B cell (primary cell): ENCODE measurements around the gene TIAM1. TPM values are rescaled to one million over a fixed set of nuclear protein-coding genes. Genes with fewer than 3 reads are reported as not detected.

Source experiments
- ATAC-seq: fragments of 200-7000 bp; cut with Tn5 transposase; one replicate; pipeline ENCODE4 v1.10.0; 2021; ENCODE audit warnings: low read depth, mild to moderate bottlenecking, moderate number of reproducible peaks, moderate library complexity
- CTCF ChIA-PET: fragments of 350-600 bp; sonication (Branson Sonifier 250); formaldehyde crosslinking; loops from one replicate; lab custom pipeline; 2021; ENCODE audit warnings: antibody characterized with exemption, inconsistent platforms; lab: Charles Lee
- POLR2A ChIA-PET: fragments of 350-600 bp; sonication (Branson Sonifier 250); formaldehyde crosslinking; loops from one replicate; lab custom pipeline; 2021; ENCODE audit warnings: antibody characterized with exemption; lab: Charles Lee
- DNase-seq: peaks from one replicate; pipeline ENCODE4 v3.0.0; 2013
- H2AFZ ChIP-seq: 2 replicates; pipeline ENCODE4 v1.6.1; 2012; ENCODE audit warnings: mild to moderate bottlenecking, low read depth, low read length; ENCODE audit not compliant: insufficient read depth, poor library complexity, severe bottlenecking
- H3K27ac ChIP-seq, 2 donors: 1 replicate in 1 of 2; 2 replicates in 1 of 2; pipeline ENCODE4 v1.5.1; 2012 to 2013; ENCODE audit warnings: low read length in 2 of 2, mild to moderate bottlenecking in 2 of 2, moderate library complexity in 1 of 2
- H3K27me3 ChIP-seq, 4 experiments: fragments of 200-600 bp in 1 of 4; sonication (generic) in 1 of 4; replicated peaks in 1 of 4; 1 replicate in 2 of 4; 2 replicates in 2 of 4; pipeline versions ENCODE4 v1.6.1 to v1.7.0; 2013 to 2016; ENCODE audit warnings: low read length in 3 of 4, mild to moderate bottlenecking in 2 of 4, mixed read lengths in 1 of 4, moderate library complexity in 1 of 4; ENCODE audit not compliant: insufficient read depth in 4 of 4, control insufficient read depth in 3 of 4; ENCODE audit errors: control extremely low read depth in 1 of 4
- H3K36me3 ChIP-seq, 2 experiments: replicated peaks in 1 of 2; 1 replicate in 1 of 2; 2 replicates in 1 of 2; pipeline versions ENCODE4 v1.6.1 to v1.7.1; 2013; ENCODE audit warnings: low read length in 1 of 2; ENCODE audit not compliant: insufficient read depth in 2 of 2, control insufficient read depth in 1 of 2; ENCODE audit errors: control extremely low read depth in 1 of 2, extremely low read depth in 1 of 2
- H3K4me1 ChIP-seq, 2 donors: fragments of 200-600 bp in 1 of 2; sonication (generic) in 1 of 2; 1 replicate in 1 of 2; 2 replicates in 1 of 2; pipeline versions ENCODE4 v1.5.1 to v1.6.1; 2013 to 2017; ENCODE audit warnings: low read length in 2 of 2; ENCODE audit not compliant: control insufficient read depth in 2 of 2, insufficient read depth in 2 of 2
- H3K4me2 ChIP-seq: replicated peaks from 2 replicates; pipeline ENCODE3; 2012; ENCODE audit warnings: mild to moderate bottlenecking, low read depth, low read length; ENCODE audit not compliant: poor library complexity, severe bottlenecking
- H3K4me3 ChIP-seq, 5 experiments: fragments of 200-600 bp in 1 of 5; sonication (generic) in 1 of 5; 1 replicate in 3 of 5; 2 replicates in 2 of 5; pipeline versions ENCODE4 v1.5.1 to v1.7.0; 2011 to 2016; ENCODE audit warnings: low read length in 4 of 5, mild to moderate bottlenecking in 4 of 5, low read depth in 2 of 5, control low read depth in 1 of 5, moderate library complexity in 1 of 5; ENCODE audit not compliant: insufficient read depth in 1 of 5; ENCODE audit errors: control extremely low read depth in 1 of 5, extremely low read depth in 1 of 5
- H3K79me2 ChIP-seq: fragments of 200-600 bp; sonication (generic); one replicate; pipeline ENCODE4 v1.6.0; 2016; ENCODE audit warnings: low read length; ENCODE audit not compliant: control insufficient read depth, insufficient read depth
- H3K9ac ChIP-seq: fragments of 200-600 bp; sonication (generic); 2 replicates; pipeline ENCODE4 v1.6.1; 2017; ENCODE audit warnings: mild to moderate bottlenecking, low read length, moderate library complexity
- H3K9me3 ChIP-seq, 3 donors: one replicate each; pipeline versions ENCODE4 v1.6.1 to v1.7.1; 2013; ENCODE audit warnings: low read length in 2 of 3; ENCODE audit not compliant: control insufficient read depth in 2 of 3, insufficient read depth in 1 of 3; ENCODE audit errors: control extremely low read depth in 1 of 3
- H4K20me1 ChIP-seq: 2 replicates; pipeline ENCODE4 v1.6.0; 2012; ENCODE audit warnings: mild to moderate bottlenecking, low read length; ENCODE audit not compliant: insufficient read depth, control insufficient read depth, poor library complexity, severe bottlenecking
- H3K27ac Mint-ChIP-seq: one replicate; pipeline ENCODE4 v1.8.0; 2021; ENCODE audit warnings: mixed read lengths
- H3K27me3 Mint-ChIP-seq: one replicate; pipeline ENCODE4 v1.8.0; 2021; ENCODE audit warnings: mixed read lengths
- H3K4me1 Mint-ChIP-seq: one replicate; pipeline ENCODE4 v1.8.0; 2021; ENCODE audit warnings: mixed read lengths
- H3K4me3 Mint-ChIP-seq: one replicate; pipeline ENCODE4 v1.8.0; 2021; ENCODE audit warnings: mixed read lengths
- H3K9me3 Mint-ChIP-seq: one replicate; pipeline ENCODE4 v1.8.0; 2022; ENCODE audit warnings: mixed read lengths; ENCODE audit not compliant: insufficient read depth
- CTCF ChIP-seq: fragments of 200-600 bp; IDR thresholded peaks from one replicate; pipeline ENCODE4 v1.8.0; 2022; ENCODE audit warnings: antibody characterized with exemption, mild to moderate bottlenecking
- EZH2 ChIP-seq: IDR thresholded peaks from 2 replicates; pipeline ENCODE4 v1.6.1; 2012; ENCODE audit warnings: borderline replicate concordance, low read depth, mild to moderate bottlenecking, moderate library complexity, low read length; ENCODE audit not compliant: insufficient read depth, poor library complexity, severe bottlenecking
- WGBS: methylation state at CpG from one replicate; pipeline ENCODE4 v1.1.5; 2013; ENCODE audit warnings: missing lambda C conversion rate; ENCODE audit not compliant: insufficient coverage; 5-methylcytosine and 5-hydroxymethylcytosine counted together
- intact Hi-C: fragments of 100-400 bp; cut with micrococcal nuclease; formaldehyde crosslinking; loops from one replicate; pipeline ENCODE4 v1.10.0; 2022
- polyA plus RNA-seq: library from polyadenylated mRNA; depleted of rRNA; stranded (reverse); fragments of >200 nt; gene quantifications from 2 replicates; pipeline ENCODE4 v1.2.3, GENCODE V29; 2012
- total RNA-seq, 2 donors: library from RNA; stranded (reverse); fragments of 120-200 nt in 1 of 2; gene quantifications; 1 replicate in 1 of 2; 2 replicates in 1 of 2; pipeline versions ENCODE4 v1.2.3 to v1.2.4, GENCODE V29; 2013 to 2022

TIAM1 gene
- total and polyA plus RNA-seq, 2 donors (not counting 1 experiment from before 2014, with no cell fraction given): 0.51 to 1.0 TPM

- H3K9ac ChIP-seq: no peak overlapping the region
- no peaks in the 10 kb centered on the region for H3K9me3 ChIP-seq
- no peaks in the 10 kb centered on the region for H3K27me3 ChIP-seq
- no peaks in the 10 kb centered on the region for H3K9me3 Mint-ChIP-seq
- H4K20me1 ChIP-seq: no peaks in the 10 kb centered on the region
- H3K27me3 Mint-ChIP-seq: no peaks in the 10 kb centered on the region
- no peak overlapping the region for H2AFZ ChIP-seq
- intact Hi-C loops: no loop called here
- no peak overlapping the region for H3K4me3 ChIP-seq
- no peak overlapping the region for H3K27ac Mint-ChIP-seq
- no peak overlapping the region for H3K4me2 ChIP-seq
- no peak for ATAC-seq
- ChIA-PET CTCF (interaction anchor here (0.7 kb wide), 1 partner anchor 9 kb away, joined by 3 read pairs; no protein-coding TSS in a partner anchor), POLR2A (no interaction called here)
- H3K36me3 ChIP-seq: no peaks in the 10 kb centered on the region
- H3K27ac ChIP-seq: no peak overlapping the region
- TF ChIP-seq CTCF (no peak), EZH2 (no peak)
- H3K4me1 ChIP-seq: no peaks in the 10 kb centered on the region
- no peak overlapping the region for H3K4me3 Mint-ChIP-seq
- WGBS: 22% methylated on average over 5 of the region's 5 CpGs
- no peak for DNase-seq
- H3K79me2 ChIP-seq: no peaks in the 10 kb centered on the region
- peaks cover 8% of the 10 kb centered on the region for H3K4me1 Mint-ChIP-seq
These were observed 123.0 kb downstream of the TIAM1 start for GRCh38 chr21:31221043-31221442.

GRCh38 chr21:31220575-31220974 lies 123.5 kb downstream of the TIAM1 start:
- H3K27ac Mint-ChIP-seq: no peak overlapping the region
- Histone ChIP-seq H3K4me3 (no peak overlapping the region), H3K4me2 (no peak overlapping the region), H4K20me1 (no peaks in the 10 kb centered on the region), H3K4me1 (no peaks in the 10 kb centered on the region), H3K27me3 (no peaks in the 10 kb centered on the region), H2AFZ (no peak overlapping the region), H3K36me3 (no peaks in the 10 kb centered on the region), H3K27ac (no peak overlapping the region), H3K9me3 (no peaks in the 10 kb centered on the region), H3K79me2 (no peaks in the 10 kb centered on the region), H3K9ac (no peak overlapping the region)
- CTCF ChIA-PET: interaction anchor here (0.7 kb wide), 1 partner anchor 8 kb away, joined by 3 read pairs; no protein-coding TSS in a partner anchor
- ATAC-seq: no peak
- H3K27me3 Mint-ChIP-seq: no peaks in the 10 kb centered on the region
- peaks cover 8% of the 10 kb centered on the region for H3K4me1 Mint-ChIP-seq
- TF ChIP-seq EZH2: no peak
- no peak for TF ChIP-seq CTCF
- intact Hi-C loops: no loop called here
- no peak for DNase-seq
- WGBS: 100% methylated on average over 1 of the region's 1 CpG
- POLR2A ChIA-PET: no interaction called here
- H3K4me3 Mint-ChIP-seq: no peak overlapping the region
- no peaks in the 10 kb centered on the region for H3K9me3 Mint-ChIP-seq
